OCI-LY1 (cell line): ENCODE results near the gene ACOT11.

ENCODE experiments used
- H2AFZ ChIP-seq: fragments of 200-600 bp; sonication (generic), shearing (Covaris generic); 2 replicates; pipeline ENCODE4 v1.6.0; 2014; ENCODE audit warnings: antibody characterized with exemption, mild to moderate bottlenecking, low read length
- H3F3A ChIP-seq: fragments of 200-600 bp; sonication (generic), shearing (Covaris generic); 2 replicates; pipeline ENCODE4 v1.6.0; 2014; ENCODE audit warnings: mild to moderate bottlenecking, antibody characterized with exemption, low read length, moderate library complexity; ENCODE audit not compliant: insufficient read depth
- H3K27ac ChIP-seq: fragments of 200-600 bp; sonication (generic); 2 replicates; pipeline ENCODE4 v1.5.1; 2014; ENCODE audit warnings: low read length, mixed run types, mild to moderate bottlenecking, low read depth; ENCODE audit not compliant: poor library complexity, severe bottlenecking
- H3K27me3 ChIP-seq: fragments of 200-600 bp; sonication (generic); 2 replicates; pipeline ENCODE4 v1.6.0; 2014; ENCODE audit warnings: antibody characterized with exemption, mild to moderate bottlenecking, low read length, moderate library complexity; ENCODE audit not compliant: insufficient read depth
- H3K36me3 ChIP-seq: fragments of 200-600 bp; sonication (generic); 2 replicates; pipeline ENCODE4 v1.6.1; 2014; ENCODE audit warnings: mild to moderate bottlenecking, antibody characterized with exemption, low read length, moderate library complexity, mixed read lengths; ENCODE audit not compliant: insufficient read depth
- H3K4me1 ChIP-seq: fragments of 200-600 bp; sonication (generic); 2 replicates; pipeline ENCODE4 v1.5.1; 2014; ENCODE audit warnings: mild to moderate bottlenecking, low read length, moderate library complexity; ENCODE audit not compliant: insufficient read depth, severe bottlenecking
- H3K4me2 ChIP-seq: fragments of 200-600 bp; sonication (generic), shearing (Covaris generic); 2 replicates; pipeline ENCODE4 v1.6.1; 2014; ENCODE audit warnings: low read length
- H3K4me3 ChIP-seq: fragments of 200-600 bp; sonication (generic); 2 replicates; pipeline ENCODE4 v1.5.1; 2014; ENCODE audit warnings: low read length, low read depth, mild to moderate bottlenecking, mixed read lengths; ENCODE audit not compliant: poor library complexity, severe bottlenecking
- H3K79me2 ChIP-seq: fragments of 200-600 bp; shearing (Covaris generic); 2 replicates; pipeline ENCODE4 v1.6.1; 2016; ENCODE audit warnings: mixed run types, low read length, mixed read lengths; ENCODE audit not compliant: insufficient read depth
- H3K9ac ChIP-seq: fragments of 200-600 bp; sonication (generic), shearing (Covaris generic); 2 replicates; pipeline ENCODE4 v1.6.1; 2014; ENCODE audit warnings: mild to moderate bottlenecking, low read length, mixed read lengths
- H3K9me2 ChIP-seq: fragments of 200-600 bp; sonication (generic), shearing (Covaris generic); 2 replicates; pipeline ENCODE4 v1.6.1; 2014; ENCODE audit warnings: low read depth, mild to moderate bottlenecking, low read length, mixed read lengths
- H3K9me3 ChIP-seq: fragments of 200-600 bp; shearing (Covaris generic); 2 replicates; pipeline ENCODE4 v1.6.1; 2014; ENCODE audit warnings: low read length, mixed read lengths
- H4K20me1 ChIP-seq: fragments of 200-600 bp; sonication (generic), shearing (Covaris generic); 2 replicates; pipeline ENCODE4 v1.6.0; 2016; ENCODE audit warnings: mild to moderate bottlenecking, low read length; ENCODE audit not compliant: insufficient read depth
- EZH2 ChIP-seq: fragments of 200-600 bp; sonication (generic), shearing (Covaris generic); IDR thresholded peaks from 2 replicates; pipeline ENCODE4 v1.8.0; 2017; ENCODE audit warnings: borderline replicate concordance, mixed run types, mild to moderate bottlenecking, antibody characterized with exemption, low read length, moderate library complexity, mixed read lengths
- TF ChIP-seq, protein P1 (sequence below): fragments of 200-600 bp; sonication (generic), shearing (Covaris generic); IDR thresholded peaks from 2 replicates; pipeline ENCODE4 v1.5.1; 2017; ENCODE audit warnings: mild to moderate bottlenecking, antibody characterized with exemption, low read length, moderate library complexity, mixed read lengths

Gene ACOT11

DNA sequence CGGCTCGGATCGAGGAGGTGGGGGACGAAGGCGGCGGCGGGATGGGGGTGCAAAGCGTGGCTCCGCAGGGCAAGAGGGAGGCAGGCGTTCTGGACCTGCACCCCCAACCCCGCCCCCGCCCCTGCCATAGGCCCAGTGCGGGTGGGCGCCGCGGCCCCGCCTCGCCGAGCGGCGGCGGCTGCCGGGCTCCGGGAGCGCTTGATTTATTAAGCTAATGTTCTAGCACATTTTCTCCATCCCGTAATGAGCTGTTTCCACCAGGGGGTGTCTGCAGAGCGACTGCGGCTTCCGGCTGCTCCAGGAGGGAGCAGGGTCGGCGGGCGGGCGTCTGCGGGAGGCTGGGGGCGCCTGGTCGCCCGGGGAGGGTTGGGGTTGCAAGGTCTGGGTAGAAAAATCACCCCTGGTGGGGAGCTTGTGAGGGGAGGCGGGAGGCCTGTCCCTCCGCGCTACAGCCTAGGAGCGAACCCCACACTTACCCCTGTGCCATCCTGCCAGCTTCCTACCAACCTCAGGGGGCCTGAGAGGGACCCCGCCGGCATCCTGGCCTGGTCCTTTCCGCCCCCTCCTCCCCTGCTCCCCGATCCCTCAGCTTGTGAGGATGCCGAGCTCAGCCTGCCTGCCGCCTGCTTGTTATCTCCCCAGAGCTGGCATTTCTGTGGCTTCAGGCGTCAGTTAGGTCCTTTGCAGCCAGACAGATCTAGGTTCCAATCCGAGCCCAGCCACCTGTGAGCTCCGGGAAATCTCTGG, 48.5 kb upstream of the ACOT11 start:
- Histone ChIP-seq H3K9me2 (no peaks in the 10 kb centered on the region), H3K4me1 (peaks cover 10% of the 10 kb centered on the region), H3K36me3 (no peaks in the 10 kb centered on the region), H2AFZ (no peak overlapping the region), H3F3A (no peaks in the 10 kb centered on the region), H3K27ac (no peak overlapping the region), H3K9me3 (peaks cover 3% of the 10 kb centered on the region; the same call in 1 of the 2 replicates), H4K20me1 (no peaks in the 10 kb centered on the region), H3K9ac (no peak overlapping the region), H3K27me3 (peaks cover 8% of the 10 kb centered on the region; the same call in 1 of the 2 replicates), H3K4me3 (no peak overlapping the region), H3K4me2 (no peak overlapping the region), H3K79me2 (no peaks in the 10 kb centered on the region)
- TF ChIP-seq, protein P1, sequence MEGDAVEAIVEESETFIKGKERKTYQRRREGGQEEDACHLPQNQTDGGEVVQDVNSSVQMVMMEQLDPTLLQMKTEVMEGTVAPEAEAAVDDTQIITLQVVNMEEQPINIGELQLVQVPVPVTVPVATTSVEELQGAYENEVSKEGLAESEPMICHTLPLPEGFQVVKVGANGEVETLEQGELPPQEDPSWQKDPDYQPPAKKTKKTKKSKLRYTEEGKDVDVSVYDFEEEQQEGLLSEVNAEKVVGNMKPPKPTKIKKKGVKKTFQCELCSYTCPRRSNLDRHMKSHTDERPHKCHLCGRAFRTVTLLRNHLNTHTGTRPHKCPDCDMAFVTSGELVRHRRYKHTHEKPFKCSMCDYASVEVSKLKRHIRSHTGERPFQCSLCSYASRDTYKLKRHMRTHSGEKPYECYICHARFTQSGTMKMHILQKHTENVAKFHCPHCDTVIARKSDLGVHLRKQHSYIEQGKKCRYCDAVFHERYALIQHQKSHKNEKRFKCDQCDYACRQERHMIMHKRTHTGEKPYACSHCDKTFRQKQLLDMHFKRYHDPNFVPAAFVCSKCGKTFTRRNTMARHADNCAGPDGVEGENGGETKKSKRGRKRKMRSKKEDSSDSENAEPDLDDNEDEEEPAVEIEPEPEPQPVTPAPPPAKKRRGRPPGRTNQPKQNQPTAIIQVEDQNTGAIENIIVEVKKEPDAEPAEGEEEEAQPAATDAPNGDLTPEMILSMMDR = no peak
- TF ChIP-seq EZH2 = no peak

DNA sequence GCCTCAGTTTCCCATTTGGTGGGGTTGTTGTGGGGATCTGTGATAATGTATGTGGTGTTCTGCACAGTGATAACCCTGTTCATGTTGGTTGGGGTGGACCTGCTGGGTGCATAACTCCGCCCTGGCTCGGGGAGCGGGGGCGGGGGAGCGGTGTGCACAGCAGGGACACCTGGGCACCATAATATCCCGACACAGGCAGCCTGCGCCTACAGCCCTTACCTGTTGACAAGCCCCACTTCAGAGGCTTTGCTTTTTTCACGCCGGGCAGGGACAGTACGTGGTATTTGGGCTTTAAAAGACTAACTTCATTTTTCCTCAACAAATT, 48.0 kb upstream of the ACOT11 start:
- no peaks in the 10 kb centered on the region for H3K9me2 ChIP-seq
- no peak overlapping the region for H3K27ac ChIP-seq
- peaks cover 10% of the 10 kb centered on the region for H3K4me1 ChIP-seq
- TF ChIP-seq EZH2 = no peak
- TF ChIP-seq, protein P1 = no peak
- no peaks in the 10 kb centered on the region for H3K36me3 ChIP-seq
- no peaks in the 10 kb centered on the region for H3F3A ChIP-seq
- H3K9ac ChIP-seq = no peak overlapping the region
- no peak overlapping the region for H3K4me2 ChIP-seq
- no peak overlapping the region for H2AFZ ChIP-seq
- H3K27me3 ChIP-seq = peaks cover 8% of the 10 kb centered on the region; the same call in 1 of the 2 replicates
- H4K20me1 ChIP-seq = no peaks in the 10 kb centered on the region
- H3K9me3 ChIP-seq = peaks cover 3% of the 10 kb centered on the region; the same call in 1 of the 2 replicates
- H3K4me3 ChIP-seq = no peak overlapping the region
- H3K79me2 ChIP-seq = no peaks in the 10 kb centered on the region

DNA sequence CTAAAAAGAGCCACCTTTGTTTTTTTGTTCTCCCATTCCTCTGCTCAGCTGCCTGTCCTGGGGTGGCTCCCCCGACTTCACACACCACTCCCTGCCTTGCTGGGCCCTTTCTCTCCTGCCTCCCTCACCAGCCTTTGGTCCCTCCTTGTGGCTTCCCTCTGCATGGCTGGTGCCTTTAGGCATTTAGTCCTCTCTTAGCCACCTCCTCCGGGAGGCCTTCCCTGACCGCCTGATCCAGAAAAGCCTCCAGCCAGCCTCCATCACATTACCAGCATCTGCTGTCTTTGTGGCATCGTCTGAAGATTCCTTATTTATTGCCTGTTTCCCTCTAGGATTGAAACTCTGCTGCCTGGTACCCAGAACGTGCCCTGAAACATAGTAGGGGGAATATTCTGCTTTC, 46.2 kb upstream of the ACOT11 start:
- Histone ChIP-seq H3K9me3 (no peaks in the 10 kb centered on the region), H3K4me1 (peaks cover 8% of the 10 kb centered on the region), H3K9me2 (no peaks in the 10 kb centered on the region), H3K27me3 (peaks cover 4% of the 10 kb centered on the region; the same call in 1 of the 2 replicates), H3F3A (no peaks in the 10 kb centered on the region), H3K79me2 (no peaks in the 10 kb centered on the region), H3K4me3 (no peak overlapping the region), H3K9ac (no peak overlapping the region), H2AFZ (no peak overlapping the region), H3K4me2 (no peak overlapping the region), H3K36me3 (no peaks in the 10 kb centered on the region), H3K27ac (no peak overlapping the region), H4K20me1 (no peaks in the 10 kb centered on the region)
- TF ChIP-seq, protein P1 = no peak
- TF ChIP-seq EZH2 = no peak
